SU-DHL-6 (cell line): ENCODE measurements around the gene SLC11A1.

Experiments used
- CTCF ChIP-seq: fragments of 200-600 bp; sonication (generic); IDR thresholded peaks from one replicate; pipeline ENCODE4 v1.5.1; 2017; ENCODE audit warnings: antibody characterized with exemption, mild to moderate bottlenecking, low read length, moderate library complexity; ENCODE audit not compliant: insufficient read depth, poor library complexity, severe bottlenecking
- EZH2phosphoT487 ChIP-seq: fragments of 200-600 bp; sonication (generic), shearing (Covaris generic); conservative IDR thresholded peaks from 2 replicates; pipeline ENCODE4 v1.6.1; 2018; ENCODE audit warnings: mild to moderate bottlenecking, antibody characterized with exemption, low read length, moderate library complexity, mixed read lengths

GRCh38 chr2:218405746-218406208 is 23.7 kb downstream of the SLC11A1 start:
- TF ChIP-seq CTCF: no peak
- no peak for TF ChIP-seq EZH2phosphoT487
